Stomach (tissue), 9 donors: ENCODE data around the gene PRELID1. TPM values are rescaled to one million over a fixed set of nuclear protein-coding genes. Genes with fewer than 3 reads are reported as not detected.
A peak's percentile ranks its signal among the peaks of the same experiment; 100 is the strongest.

Experiments
- DNase-seq, 2 donors: peaks; one replicate each; pipeline versions ENCODE4 v3.0.0 to v3.0.0-alpha.2; 2013 to 2019
- H3K27ac ChIP-seq, 5 donors: fragments of 200-600 bp in 4 of 5; sonication (generic) in 4 of 5; one replicate each; pipeline ENCODE4 v1.5.1; 2013 to 2019; ENCODE audit warnings: mild to moderate bottlenecking in 1 of 5, moderate library complexity in 1 of 5
- H3K27me3 ChIP-seq, 3 donors: fragments of 200-600 bp; sonication (generic); one replicate each; pipeline ENCODE4 v1.5.1; 2017 to 2019; ENCODE audit warnings: mixed run types in 1 of 3
- H3K36me3 ChIP-seq, 4 donors: fragments of 200-600 bp; sonication (generic); 1 replicate in 3 of 4; 2 replicates in 1 of 4; pipeline ENCODE4 v1.5.1; 2016 to 2019
- H3K4me1 ChIP-seq, 4 donors: fragments of 200-600 bp; sonication (generic); one replicate each; pipeline ENCODE4 v1.5.1; 2016 to 2019
- H3K4me3 ChIP-seq, 4 donors: fragments of 200-600 bp; sonication (generic) in 3 of 4; one replicate each; pipeline ENCODE4 v1.5.1; 2016 to 2019; ENCODE audit warnings: mild to moderate bottlenecking in 1 of 4
- H3K9me3 ChIP-seq, 4 donors: fragments of 200-600 bp; sonication (generic); one replicate each; pipeline ENCODE4 v1.5.1; 2016 to 2019
- EP300 ChIP-seq: sonication (generic); formaldehyde crosslinking; IDR thresholded peaks from one replicate; pipeline ENCODE4 v1.6.1; 2017; ENCODE audit warnings: antibody characterized with exemption
- POLR2A ChIP-seq, 4 donors: fragments of 450-650 bp; IDR thresholded peaks; one replicate each; pipeline ENCODE4 v1.6.1; 2016; ENCODE audit warnings: antibody characterized with exemption in 4 of 4, control low read depth in 2 of 4, mild to moderate bottlenecking in 1 of 4, moderate library complexity in 1 of 4
- POLR2AphosphoS5 ChIP-seq, 3 donors: sonication (generic); formaldehyde crosslinking; IDR thresholded peaks; one replicate each; pipeline ENCODE4 v1.6.1; 2016; ENCODE audit warnings: antibody characterized with exemption in 3 of 3
- WGBS, 5 donors: extraction: QIAGEN DNeasy Blood & Tissue Kit in 3 of 5; methylation state at CpG; one replicate each; pipeline versions ENCODE4 v1.1.5 to v1.1.7; 2013 to 2018; 5-methylcytosine and 5-hydroxymethylcytosine counted together
- intact Hi-C: fragments of 100-400 bp; cut with DNase I; formaldehyde crosslinking; loops from one replicate; pipeline ENCODE4 v1.15.1; 2023; ENCODE audit warnings: low total_unique reads
- polyA plus RNA-seq, 3 donors: library from polyadenylated mRNA; stranded (reverse); fragments of 200-250 nt; gene quantifications; one replicate each; pipeline ENCODE4 v1.2.3, GENCODE V29; 2013
- total RNA-seq, 5 donors: library from RNA; depleted of rRNA; stranded (reverse); fragments of >200 nt; gene quantifications; one replicate each; pipeline versions ENCODE4 v1.1.0 to v1.2.3, GENCODE V29; 2014 to 2016
- TF ChIP-seq, protein P1 (sequence below), 7 experiments: fragments of 450-650 bp in 4 of 7; fragments of 200-600 bp in 3 of 7; sonication (generic) in 3 of 7; IDR thresholded peaks; one replicate each; pipeline ENCODE4 v1.5.1; 2016 to 2019; ENCODE audit warnings: antibody characterized with exemption in 7 of 7, control low read depth in 2 of 7, mild to moderate bottlenecking in 1 of 7
- donor health status: healthy with polysubstance abuse.
- donor health status: Bipolar disorder and iron deficiency.
- donor health status: healthy.

The PRELID1 gene
- total and polyA plus RNA-seq, 8 donors, result 82.4 to 201 (median 135) TPM

DNA sequence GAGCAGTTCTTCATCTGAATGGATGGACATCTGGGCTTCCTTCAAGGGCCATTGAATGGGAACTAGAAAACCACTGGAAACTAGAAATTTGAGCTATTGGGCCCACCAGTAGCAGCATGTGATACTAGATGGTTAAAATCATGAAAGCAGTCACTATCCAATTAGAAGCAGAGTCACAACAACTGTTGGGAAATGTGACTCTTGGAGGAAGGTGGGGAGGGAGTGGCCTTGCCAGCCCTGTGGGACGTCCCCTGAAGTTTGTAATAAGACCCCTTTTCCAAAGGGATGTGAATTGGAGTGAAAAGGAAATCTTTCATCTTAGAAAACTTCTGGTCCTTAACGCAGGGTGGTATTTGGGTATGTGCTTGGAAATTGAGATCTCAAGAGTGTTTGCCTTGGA, 5.7 kb upstream of the PRELID1 start:
- peaks cover 44 to 68% (median 47%) of the 10 kb centered on the region in 4 donors for H3K4me1 ChIP-seq
- intact Hi-C loops, result loop anchor here (10.0 kb wide), 1 partner anchor 173 kb away; no protein-coding TSS in a partner anchor
- no peak overlapping the region for H3K27ac ChIP-seq
- 83 to 90% (median 86%) methylated on average over 2 of the region's 2 CpGs for WGBS, 5 donors
- H3K27me3 ChIP-seq, result no peaks in the 10 kb centered on the region
- H3K4me3 ChIP-seq, result no peak overlapping the region
- H3K36me3 ChIP-seq, result peaks cover 32 to 57% (median 46%) of the 10 kb centered on the region in 4 donors
- TF ChIP-seq POLR2A (IDR thresholded peaks at IDR 0.05) (no peak), EP300 (no peak), POLR2AphosphoS5 (IDR thresholded peaks at IDR 0.05) (no peak)
- TF ChIP-seq, protein P1, sequence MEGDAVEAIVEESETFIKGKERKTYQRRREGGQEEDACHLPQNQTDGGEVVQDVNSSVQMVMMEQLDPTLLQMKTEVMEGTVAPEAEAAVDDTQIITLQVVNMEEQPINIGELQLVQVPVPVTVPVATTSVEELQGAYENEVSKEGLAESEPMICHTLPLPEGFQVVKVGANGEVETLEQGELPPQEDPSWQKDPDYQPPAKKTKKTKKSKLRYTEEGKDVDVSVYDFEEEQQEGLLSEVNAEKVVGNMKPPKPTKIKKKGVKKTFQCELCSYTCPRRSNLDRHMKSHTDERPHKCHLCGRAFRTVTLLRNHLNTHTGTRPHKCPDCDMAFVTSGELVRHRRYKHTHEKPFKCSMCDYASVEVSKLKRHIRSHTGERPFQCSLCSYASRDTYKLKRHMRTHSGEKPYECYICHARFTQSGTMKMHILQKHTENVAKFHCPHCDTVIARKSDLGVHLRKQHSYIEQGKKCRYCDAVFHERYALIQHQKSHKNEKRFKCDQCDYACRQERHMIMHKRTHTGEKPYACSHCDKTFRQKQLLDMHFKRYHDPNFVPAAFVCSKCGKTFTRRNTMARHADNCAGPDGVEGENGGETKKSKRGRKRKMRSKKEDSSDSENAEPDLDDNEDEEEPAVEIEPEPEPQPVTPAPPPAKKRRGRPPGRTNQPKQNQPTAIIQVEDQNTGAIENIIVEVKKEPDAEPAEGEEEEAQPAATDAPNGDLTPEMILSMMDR (IDR thresholded peaks at IDR 0.05), result no peak
- H3K9me3 ChIP-seq, result no peaks in the 10 kb centered on the region
- DNase-seq, result no peak

DNA sequence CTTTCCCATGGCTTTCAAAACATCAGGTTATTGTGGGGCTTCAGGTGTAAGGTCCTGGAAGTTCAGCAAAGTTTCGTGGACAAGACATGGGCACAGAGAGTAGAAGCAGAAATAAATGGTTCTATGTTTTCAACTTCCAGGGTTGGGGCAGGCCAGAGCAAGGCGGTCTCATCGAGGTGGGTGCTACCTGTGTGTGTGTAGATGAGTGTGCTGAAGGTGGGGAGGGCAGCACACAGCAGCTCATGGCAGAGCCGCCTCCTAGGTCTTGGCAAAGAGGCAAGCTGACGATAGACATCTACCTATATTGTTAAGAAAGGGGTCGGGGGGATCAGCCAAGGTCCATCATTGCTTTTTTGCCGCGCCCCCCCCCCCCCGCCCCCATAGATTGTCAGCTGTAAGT, 3.9 kb upstream of the PRELID1 start:
- Histone ChIP-seq H3K4me1 (peaks cover 49 to 77% (median 58%) of the 10 kb centered on the region in 4 donors), H3K9me3 (no peaks in the 10 kb centered on the region), H3K36me3 (peaks cover 19 to 41% (median 29%) of the 10 kb centered on the region in 4 donors), H3K27me3 (no peaks in the 10 kb centered on the region), H3K4me3 (no peak overlapping the region), H3K27ac (peak overlapping the region; percentile 8 to 92 (median 87))
- TF ChIP-seq, protein P1 (IDR thresholded peaks at IDR 0.05), result no peak
- no peak for TF ChIP-seq POLR2A (IDR thresholded peaks at IDR 0.05)
- TF ChIP-seq EP300, result no peak
- no peak for TF ChIP-seq POLR2AphosphoS5 (IDR thresholded peaks at IDR 0.05)
- 67 to 72% (median 67%) methylated on average over 9 of the region's 9 CpGs for WGBS, 5 donors
- no peak for DNase-seq
- intact Hi-C loops, result loop anchor here (10.0 kb wide), 1 partner anchor 175 kb away; no protein-coding TSS in a partner anchor

DNA sequence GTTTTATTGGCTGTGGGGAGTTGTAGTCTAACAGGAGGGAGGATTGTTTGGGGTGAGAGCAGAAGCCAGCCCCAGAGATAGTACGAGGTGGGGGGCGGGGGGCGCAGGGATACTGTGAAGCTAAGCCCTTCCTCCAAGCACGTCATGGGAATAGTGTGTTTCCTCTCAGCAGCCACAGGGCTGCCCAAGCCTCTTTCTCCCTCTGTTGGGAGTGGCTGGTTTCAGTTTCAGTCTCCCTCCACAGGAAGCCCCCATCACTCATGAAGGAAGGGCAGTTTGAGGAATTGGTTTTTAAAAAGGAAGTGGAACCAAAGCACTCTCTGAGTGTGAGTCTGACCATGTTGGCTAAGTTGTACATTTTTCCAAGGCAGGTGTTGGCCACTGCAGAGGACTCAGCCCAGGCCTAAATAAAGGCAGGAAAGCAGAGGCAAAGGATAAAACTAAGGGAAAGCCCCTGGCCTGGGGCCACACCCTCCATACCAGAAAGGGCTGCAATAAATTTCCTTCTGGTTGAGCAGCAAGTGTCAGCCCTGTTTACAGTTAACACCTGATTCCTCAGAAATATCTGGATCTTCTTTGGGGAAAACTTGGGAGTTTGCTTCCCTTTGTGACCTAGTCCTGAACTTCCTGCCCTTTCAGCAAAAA, 3.2 kb upstream of the PRELID1 start:
- Histone ChIP-seq H3K36me3 (peaks cover 14 to 41% (median 27%) of the 10 kb centered on the region in 4 donors), H3K27ac (peak overlapping the region; percentile 48 to 92 (median 87)), H3K4me3 (no peak overlapping the region), H3K27me3 (no peaks in the 10 kb centered on the region), H3K9me3 (no peaks in the 10 kb centered on the region), H3K4me1 (peaks cover 56 to 79% (median 65%) of the 10 kb centered on the region in 4 donors)
- TF ChIP-seq, protein P1 (IDR thresholded peaks at IDR 0.05), result no peak
- peak in 2 of 3 donors; percentile 17 to 61 for TF ChIP-seq POLR2AphosphoS5 (IDR thresholded peaks at IDR 0.05)
- DNase-seq, result peak; percentile 56 to 94
- 0 to 12% (median 10%) methylated on average over 4 of the region's 4 CpGs for WGBS, 5 donors
- intact Hi-C loops, result no loop called here

DNA sequence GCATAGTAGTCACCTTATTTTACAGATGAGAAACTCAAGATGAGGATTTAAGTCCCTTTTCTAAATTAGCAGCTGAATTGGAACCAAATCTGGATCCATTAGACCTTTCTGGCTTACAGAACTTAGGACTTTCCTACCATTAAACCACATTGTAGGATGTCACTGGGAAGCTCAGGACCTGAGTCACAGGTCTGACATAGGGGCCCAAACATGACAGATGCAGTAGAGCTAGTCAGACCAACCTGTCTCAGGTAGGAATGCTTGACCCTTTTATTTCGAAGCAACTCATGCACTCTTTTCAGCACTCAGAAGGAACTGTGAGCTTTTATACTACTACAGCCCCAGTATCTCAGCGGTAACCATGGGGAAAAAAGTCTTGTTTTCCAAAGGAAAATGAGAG, 2.6 kb upstream of the PRELID1 start:
- Histone ChIP-seq H3K36me3 (peaks cover 14 to 41% (median 27%) of the 10 kb centered on the region in 4 donors), H3K27me3 (no peaks in the 10 kb centered on the region), H3K4me3 (no peak overlapping the region), H3K9me3 (no peaks in the 10 kb centered on the region), H3K4me1 (peaks cover 59 to 79% (median 68%) of the 10 kb centered on the region in 4 donors), H3K27ac (peak overlapping the region in 4 of 5 donors; percentile 86 to 92 (median 88))
- DNase-seq, result no peak
- intact Hi-C loops, result no loop called here
- 66 to 87% (median 78%) methylated on average over 2 of the region's 2 CpGs for WGBS, 5 donors
- TF ChIP-seq EP300 (no peak), POLR2A (IDR thresholded peaks at IDR 0.05) (no peak), POLR2AphosphoS5 (IDR thresholded peaks at IDR 0.05) (no peak)
- TF ChIP-seq, protein P1 (IDR thresholded peaks at IDR 0.05), result no peak
